ENCODE data around the gene TEX50.

DNA sequence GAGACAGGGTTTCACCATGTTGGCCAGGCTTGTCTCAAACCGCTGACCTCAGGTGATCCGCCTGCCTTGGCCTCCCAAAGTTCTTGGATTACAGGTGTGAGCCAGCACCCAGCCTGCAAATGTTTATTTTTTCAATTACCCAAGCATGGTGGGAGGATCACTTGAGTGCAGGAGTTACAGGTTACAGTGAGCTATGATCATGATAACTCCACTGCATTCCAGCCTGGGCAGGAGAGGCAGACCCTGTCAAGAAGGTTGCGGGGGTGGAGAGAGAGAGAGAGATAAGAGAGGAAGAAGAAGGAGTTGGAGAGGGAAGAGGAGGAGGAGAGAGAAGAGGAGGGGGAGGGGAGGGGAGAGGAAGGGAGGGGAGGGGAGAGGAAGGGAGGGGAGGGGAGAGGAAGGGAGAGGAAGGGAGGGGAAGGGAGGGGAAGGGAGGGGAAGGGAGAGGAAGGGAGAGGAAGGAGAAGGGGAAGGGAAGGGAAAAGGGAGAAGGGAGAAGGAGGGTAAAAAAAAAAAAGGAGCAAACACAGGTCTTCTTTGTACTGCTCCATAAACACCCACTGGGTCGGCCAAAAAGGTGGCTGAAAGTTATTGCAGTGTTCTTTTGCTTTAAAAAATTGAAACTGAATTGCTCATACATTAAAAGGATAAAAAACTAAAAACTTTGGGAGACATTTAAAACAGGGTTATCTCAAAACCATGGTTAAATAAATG is 26.5 kb upstream of the TEX50 start:
- TF ChIP-seq CTCF (IDR thresholded peaks at IDR 0.05; ENCODE audit: low read depth, low read length, poor library complexity, severe bottlenecking) (no peak), EZH2phosphoT487 (IDR thresholded peaks at IDR 0.05; ENCODE audit: borderline replicate concordance, low read length) (no peak)

All from DOHH2 (cell line).